ENCODE data around the gene ACAD11. TPM values are rescaled to one million over a fixed set of nuclear protein-coding genes. Genes with fewer than 3 reads are reported as not detected.
A peak's percentile ranks its signal among the peaks of the same experiment; 100 is the strongest.

Gene ACAD11
- total RNA-seq, 1 donor from 2014 or later = 14.7 TPM

DNA sequence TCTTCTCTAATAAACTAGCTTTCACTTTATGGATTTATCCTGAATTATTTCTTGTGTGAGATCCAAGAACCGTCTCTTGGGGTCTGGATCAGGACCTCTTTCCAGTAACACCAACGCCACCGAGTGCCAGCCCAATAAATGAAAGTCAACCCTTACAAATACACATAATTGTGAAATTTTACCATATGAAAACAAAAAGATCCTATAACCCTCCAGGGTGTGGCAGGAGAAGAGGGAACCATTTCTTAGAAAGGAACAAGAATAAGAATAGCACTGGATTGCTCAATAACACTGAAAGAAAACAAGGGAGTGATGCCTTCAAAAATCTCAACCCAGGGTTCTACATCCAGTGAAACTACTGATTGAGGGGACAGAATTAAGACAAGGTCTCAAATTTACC is 114.1 kb downstream of the ACAD11 start:
- Mint-ChIP-seq H3K27me3 (no peaks in the 10 kb centered on the region), H3K27ac (no peak overlapping the region), H3K4me1 (ENCODE audit: unreplicated experiment) (peaks cover 8% of the 10 kb centered on the region), H3K36me3 (peaks cover 6% of the 10 kb centered on the region), H3K4me3 (no peak overlapping the region), H3K9me3 (no peaks in the 10 kb centered on the region)
- TF ChIP-seq CTCF (conservative IDR thresholded peaks at IDR 0.05) = no peak
- no peak for DNase-seq (ENCODE audit: extremely low spot score, unreplicated experiment)

- no peaks in the 10 kb centered on the region for H3K9me3 Mint-ChIP-seq
- no peak for TF ChIP-seq CTCF (conservative IDR thresholded peaks at IDR 0.05)
- no peak overlapping the region for H3K27ac Mint-ChIP-seq
- no peaks in the 10 kb centered on the region for H3K27me3 Mint-ChIP-seq
- no peak for DNase-seq (ENCODE audit: extremely low spot score, unreplicated experiment)
- peaks cover 6% of the 10 kb centered on the region for H3K36me3 Mint-ChIP-seq
- no peak overlapping the region for H3K4me3 Mint-ChIP-seq
- H3K4me1 Mint-ChIP-seq (ENCODE audit: unreplicated experiment) = peaks cover 8% of the 10 kb centered on the region
Measured at GRCh38 chr3:132544130-132544529, 115.5 kb downstream of the ACAD11 start.

- Mint-ChIP-seq H3K4me1 (ENCODE audit: unreplicated experiment) (peaks cover 8% of the 10 kb centered on the region), H3K27ac (peak overlapping the region; percentile 10), H3K4me3 (no peak overlapping the region), H3K36me3 (peaks cover 10% of the 10 kb centered on the region), H3K9me3 (no peaks in the 10 kb centered on the region), H3K27me3 (no peaks in the 10 kb centered on the region)
- TF ChIP-seq CTCF (conservative IDR thresholded peaks at IDR 0.05) = no peak
- DNase-seq (ENCODE audit: extremely low spot score, unreplicated experiment) = no peak
Measured at GRCh38 chr3:132543011-132543739, 116.4 kb downstream of the ACAD11 start.

DNA sequence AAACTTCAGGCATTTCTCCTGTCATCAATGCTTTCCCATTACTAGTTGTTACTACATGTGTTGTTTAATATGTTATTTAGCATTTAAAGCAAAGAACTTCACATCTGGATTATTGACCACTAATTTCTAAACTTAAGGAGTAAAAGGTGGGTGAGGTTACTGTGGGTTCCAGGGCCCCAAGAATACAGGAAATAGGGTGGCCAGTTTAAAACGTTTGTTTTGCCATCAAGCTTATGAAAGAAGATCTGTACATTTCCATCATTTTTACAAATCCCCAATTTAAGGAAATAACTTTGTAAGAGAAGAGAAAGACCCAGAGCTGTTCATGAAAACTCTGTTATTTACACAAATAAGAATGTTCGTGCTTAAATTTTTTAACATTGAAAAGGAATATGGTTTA is 117.0 kb downstream of the ACAD11 start:
- TF ChIP-seq CTCF (conservative IDR thresholded peaks at IDR 0.05) = no peak
- Mint-ChIP-seq H3K9me3 (no peaks in the 10 kb centered on the region), H3K27me3 (no peaks in the 10 kb centered on the region), H3K36me3 (peaks cover 10% of the 10 kb centered on the region), H3K4me3 (no peak overlapping the region), H3K4me1 (ENCODE audit: unreplicated experiment) (peaks cover 8% of the 10 kb centered on the region), H3K27ac (peak overlapping the region; percentile 10)
- no peak for DNase-seq (ENCODE audit: extremely low spot score, unreplicated experiment)

GRCh38 chr3:132539681-132540080 is 119.9 kb downstream of the ACAD11 start:
- Mint-ChIP-seq H3K27ac (no peak overlapping the region), H3K36me3 (peaks cover 22% of the 10 kb centered on the region), H3K9me3 (no peaks in the 10 kb centered on the region), H3K27me3 (no peaks in the 10 kb centered on the region), H3K4me3 (no peak overlapping the region), H3K4me1 (ENCODE audit: unreplicated experiment) (peaks cover 8% of the 10 kb centered on the region)
- no peak for DNase-seq (ENCODE audit: extremely low spot score, unreplicated experiment)
- no peak for TF ChIP-seq CTCF (conservative IDR thresholded peaks at IDR 0.05)

Data from type B pancreatic cell (in vitro differentiated cells).